T-cell (primary cell): ENCODE measurements around the gene OTOS. TPM values are rescaled to one million over a fixed set of nuclear protein-coding genes. Genes with fewer than 3 reads are reported as not detected.

Experiments
- ATAC-seq, 4 experiments: fragments of 200-7000 bp in 3 of 4; fragments of 150-1000 bp in 1 of 4; cut with Tn5 transposase; replicated peaks in 1 of 4; 1 replicate in 3 of 4; 2 replicates in 1 of 4; pipeline ENCODE4 v1.10.0; 2021; ENCODE audit warnings: moderate library complexity in 3 of 4, mild to moderate bottlenecking in 2 of 4, moderate number of reproducible peaks in 1 of 4
- CTCF ChIA-PET, 2 donors: fragments of 300-600 bp; sonication (Branson Sonifier 250); formaldehyde crosslinking; loops; one replicate each; lab custom pipeline; 2022; ENCODE audit warnings: antibody characterized with exemption in 2 of 2; lab: Charles Lee
- POLR2A ChIA-PET, 2 donors: fragments of 300-600 bp; sonication (Branson Sonifier 250); formaldehyde crosslinking; loops; one replicate each; lab custom pipeline; 2022; ENCODE audit warnings: antibody characterized with exemption in 2 of 2; lab: Charles Lee
- DNase-seq, 35 experiments: peaks; one replicate each; pipeline versions ENCODE4 v3.0.0 to v3.0.0-alpha.2; 2013 to 2023
- H3K27ac ChIP-seq: one replicate; pipeline ENCODE4 v1.5.1; 2013; ENCODE audit warnings: low read length
- H3K27me3 ChIP-seq, 2 experiments: replicated peaks in 1 of 2; 1 replicate in 1 of 2; 2 replicates in 1 of 2; pipeline versions ENCODE4 v1.6.1 to v1.7.0; 2013; ENCODE audit warnings: low read length in 1 of 2, mixed read lengths in 1 of 2; ENCODE audit not compliant: control insufficient read depth in 2 of 2, insufficient read depth in 2 of 2; ENCODE audit errors: extremely low read depth in 1 of 2
- H3K36me3 ChIP-seq, 2 donors: 1 replicate in 1 of 2; 2 replicates in 1 of 2; pipeline versions ENCODE4 v1.6.1 to v1.7.0; 2013; ENCODE audit warnings: low read length in 1 of 2; ENCODE audit not compliant: control insufficient read depth in 2 of 2, insufficient read depth in 1 of 2; ENCODE audit errors: extremely low read depth in 1 of 2
- H3K4me1 ChIP-seq, 2 experiments: 1 replicate in 1 of 2; 2 replicates in 1 of 2; pipeline versions ENCODE4 v1.6.1 to v1.7.0; 2013; ENCODE audit warnings: low read length in 2 of 2, mixed read lengths in 1 of 2; ENCODE audit not compliant: insufficient read depth in 2 of 2, control insufficient read depth in 1 of 2; ENCODE audit errors: extremely low read depth in 1 of 2
- H3K4me3 ChIP-seq, 2 donors: 1 replicate in 1 of 2; 2 replicates in 1 of 2; pipeline versions ENCODE4 v1.5.1 to v1.7.0; 2013; ENCODE audit warnings: mild to moderate bottlenecking in 2 of 2, low read length in 1 of 2, moderate library complexity in 1 of 2; ENCODE audit not compliant: control insufficient read depth in 1 of 2; ENCODE audit errors: extremely low read depth in 1 of 2
- H3K9me3 ChIP-seq: 2 replicates; pipeline ENCODE4 v1.7.0; 2013
- H3K27ac Mint-ChIP-seq, 2 donors: one replicate each; pipeline ENCODE4 v1.8.0; 2020 to 2021; ENCODE audit warnings: mild to moderate bottlenecking in 2 of 2, mixed read lengths in 2 of 2
- H3K27me3 Mint-ChIP-seq, 2 donors: one replicate each; pipeline ENCODE4 v1.8.0; 2021 to 2022; ENCODE audit warnings: mixed read lengths in 2 of 2
- H3K36me3 Mint-ChIP-seq: one replicate; pipeline ENCODE4 v1.8.0; 2021; ENCODE audit warnings: mixed read lengths
- H3K4me1 Mint-ChIP-seq, 3 donors: one replicate each; pipeline ENCODE4 v1.8.0; 2020 to 2022; ENCODE audit warnings: mixed read lengths in 3 of 3, mild to moderate bottlenecking in 1 of 3
- H3K4me3 Mint-ChIP-seq, 3 donors: one replicate each; pipeline ENCODE4 v1.8.0; 2020 to 2022; ENCODE audit warnings: mild to moderate bottlenecking in 3 of 3, mixed read lengths in 3 of 3, moderate library complexity in 3 of 3
- H3K9me3 Mint-ChIP-seq, 3 donors: one replicate each; pipeline ENCODE4 v1.8.0; 2020 to 2022; ENCODE audit warnings: mixed read lengths in 3 of 3
- WGBS: methylation state at CpG from one replicate; pipeline ENCODE4 v1.1.5; 2013; ENCODE audit warnings: missing lambda C conversion rate; ENCODE audit not compliant: insufficient coverage; 5-methylcytosine and 5-hydroxymethylcytosine counted together
- total RNA-seq, 35 experiments: library from RNA in 6 of 35; stranded (reverse) in 6 of 35; fragments of 120-200 nt in 1 of 35; gene quantifications; one replicate each; pipeline versions ENCODE4 v1.2.1 to v1.2.4 and lab custom pipeline; 2013 to 2026

Gene OTOS
- total RNA-seq, 5 donors from 2014 or later (not counting 1 experiment from before 2014, with no cell fraction given), result not detected

DNA sequence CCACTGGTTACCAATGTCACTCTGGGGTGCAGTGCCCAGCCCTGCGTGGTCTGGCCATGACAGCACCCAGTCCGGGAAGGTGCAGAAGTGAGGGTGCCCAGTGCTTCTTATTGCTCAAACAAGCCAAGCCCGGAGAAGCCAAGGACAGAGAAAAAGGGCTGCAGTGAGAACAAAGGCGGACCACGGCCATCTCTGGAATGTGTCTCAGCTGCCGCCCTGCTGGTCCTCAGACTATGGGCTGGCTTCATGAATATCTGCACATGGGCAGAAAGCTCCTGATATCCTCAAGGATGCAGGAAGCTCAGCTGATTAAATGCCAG is 33.0 kb downstream of the OTOS start:
- POLR2A ChIA-PET, result no interaction called here
- peaks cover 27 to 30% of the 10 kb centered on the region in 2 donors for H3K27me3 Mint-ChIP-seq

DNA sequence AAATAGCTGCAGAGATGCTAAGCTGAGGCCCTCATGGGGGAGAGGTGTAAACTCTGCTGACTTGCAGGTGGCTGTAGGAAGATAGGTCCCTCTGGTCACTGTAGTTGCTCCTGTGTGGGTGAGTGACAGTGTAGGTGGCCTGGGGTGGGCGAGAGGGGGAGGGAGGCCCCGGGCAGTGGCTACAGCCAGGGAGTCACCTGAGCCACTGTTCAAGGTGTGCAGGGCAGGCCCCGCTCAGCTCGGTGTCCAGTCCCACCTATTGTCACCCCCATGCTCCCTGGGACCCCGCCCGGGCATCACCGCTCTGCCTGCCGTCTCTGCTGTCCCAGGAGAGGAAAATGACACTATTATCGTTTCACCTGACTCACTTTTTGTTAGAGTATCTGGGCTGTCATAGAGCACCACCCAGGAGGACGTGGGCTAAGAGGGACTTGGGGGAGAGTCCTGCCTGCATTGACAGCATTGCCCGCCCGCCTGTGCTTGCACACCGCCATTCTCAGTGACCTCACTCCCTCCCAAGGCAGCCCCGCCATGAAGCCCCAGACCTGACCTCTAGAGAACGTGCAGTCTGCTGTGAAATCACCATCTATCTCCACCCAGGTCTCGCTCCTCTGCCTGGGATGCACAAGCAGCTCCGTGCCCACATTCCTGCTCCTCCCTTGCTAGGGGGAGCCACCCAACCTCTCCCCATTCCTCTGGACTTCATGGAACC is 33.5 kb downstream of the OTOS start:
- 76% methylated on average over 12 of the region's 17 CpGs for WGBS
- no peaks in the 10 kb centered on the region for H3K4me1 ChIP-seq
- no peak for ATAC-seq
- H3K36me3 ChIP-seq, result no peaks in the 10 kb centered on the region
- Mint-ChIP-seq H3K4me3 (no peak overlapping the region), H3K36me3 (no peaks in the 10 kb centered on the region), H3K27ac (no peak overlapping the region), H3K27me3 (peaks cover 26 to 27% of the 10 kb centered on the region in 2 donors), H3K9me3 (no peaks in the 10 kb centered on the region), H3K4me1 (no peaks in the 10 kb centered on the region)
- ChIA-PET POLR2A (no interaction called here), CTCF (no interaction called here)
- peaks cover 0 to 34% of the 10 kb centered on the region in 2 experiments for H3K27me3 ChIP-seq
- H3K27ac ChIP-seq, result no peak overlapping the region
- H3K4me3 ChIP-seq, result no peak overlapping the region
- H3K9me3 ChIP-seq, result no peaks in the 10 kb centered on the region
- no peak for DNase-seq

More for the DNA sequence above, 33.0 kb downstream of the OTOS start:
- Histone ChIP-seq H3K27ac (no peak overlapping the region), H3K9me3 (no peaks in the 10 kb centered on the region), H3K36me3 (no peaks in the 10 kb centered on the region), H3K4me1 (no peaks in the 10 kb centered on the region), H3K27me3 (peaks cover 0 to 34% of the 10 kb centered on the region in 2 experiments), H3K4me3 (no peak overlapping the region)
- Mint-ChIP-seq H3K4me3 (no peak overlapping the region), H3K27ac (no peak overlapping the region), H3K36me3 (no peaks in the 10 kb centered on the region), H3K9me3 (no peaks in the 10 kb centered on the region), H3K4me1 (no peaks in the 10 kb centered on the region)
- DNase-seq (no peak), ATAC-seq (no peak)
- 79% methylated on average over 6 of the region's 6 CpGs for WGBS
- CTCF ChIA-PET, result no interaction called here

- POLR2A ChIA-PET, result no interaction called here
- Histone ChIP-seq H3K27ac (no peak overlapping the region), H3K4me3 (no peak overlapping the region), H3K27me3 (peaks cover 0 to 30% of the 10 kb centered on the region in 2 experiments), H3K9me3 (no peaks in the 10 kb centered on the region), H3K4me1 (no peaks in the 10 kb centered on the region), H3K36me3 (no peaks in the 10 kb centered on the region)
- Mint-ChIP-seq H3K4me1 (no peaks in the 10 kb centered on the region), H3K27ac (no peak overlapping the region), H3K36me3 (no peaks in the 10 kb centered on the region), H3K9me3 (no peaks in the 10 kb centered on the region), H3K4me3 (no peak overlapping the region), H3K27me3 (peaks cover 20 to 26% of the 10 kb centered on the region in 2 donors)
- WGBS, result 80% methylated on average over 11 of the region's 11 CpGs
- CTCF ChIA-PET, result no interaction called here
- DNase-seq, result no peak
- ATAC-seq, result no peak
Measured at GRCh38 chr2:240105982-240106381, 34.5 kb downstream of the OTOS start.

GRCh38 chr2:240103136-240103535 is 37.3 kb downstream of the OTOS start:
- ATAC-seq, result no peak
- no CpG with 5 or more reads among the region's 4 CpGs for WGBS
- Mint-ChIP-seq H3K9me3 (peaks cover 0 to 6% (median 4%) of the 10 kb centered on the region in 3 donors), H3K4me3 (no peak overlapping the region), H3K27ac (no peak overlapping the region), H3K36me3 (no peaks in the 10 kb centered on the region), H3K27me3 (peaks cover 29 to 33% of the 10 kb centered on the region in 2 donors), H3K4me1 (no peaks in the 10 kb centered on the region)
- H3K27ac ChIP-seq, result no peak overlapping the region
- H3K27me3 ChIP-seq, result peaks cover 3 to 20% of the 10 kb centered on the region in 2 experiments
- DNase-seq, result no peak
- no peaks in the 10 kb centered on the region for H3K4me1 ChIP-seq
- no peak overlapping the region for H3K4me3 ChIP-seq
- no peaks in the 10 kb centered on the region for H3K36me3 ChIP-seq
- CTCF ChIA-PET, result no interaction called here
- POLR2A ChIA-PET, result no interaction called here
- H3K9me3 ChIP-seq, result peaks cover 3% of the 10 kb centered on the region

DNA sequence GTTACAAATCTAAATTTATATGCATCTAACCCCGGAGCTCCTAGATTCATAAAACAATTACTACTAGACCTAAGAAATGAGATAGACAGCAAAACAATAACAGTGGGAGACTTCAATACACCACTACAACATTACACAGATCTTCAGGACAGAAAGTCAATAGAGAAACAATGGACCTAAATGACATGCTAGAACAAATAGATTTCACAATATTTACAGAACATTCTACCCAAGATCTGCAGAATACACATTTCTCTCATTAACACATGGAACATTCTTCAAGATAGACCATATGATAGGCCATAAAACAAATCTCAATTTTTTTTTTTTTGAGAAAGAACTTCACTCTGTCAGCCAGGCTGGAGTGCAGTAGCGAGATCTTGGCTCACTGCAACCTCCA is 42.1 kb downstream of the OTOS start:
- Histone ChIP-seq H3K27me3 (peaks cover 13 to 24% of the 10 kb centered on the region in 2 experiments), H3K27ac (no peak overlapping the region), H3K4me3 (no peak overlapping the region), H3K9me3 (peaks cover 3% of the 10 kb centered on the region), H3K36me3 (no peaks in the 10 kb centered on the region), H3K4me1 (no peaks in the 10 kb centered on the region)
- ChIA-PET CTCF (no interaction called here), POLR2A (no interaction called here)
- DNase-seq, result no peak
- Mint-ChIP-seq H3K9me3 (peaks cover 0 to 13% (median 9%) of the 10 kb centered on the region in 3 donors), H3K4me1 (no peaks in the 10 kb centered on the region), H3K36me3 (peaks cover 4% of the 10 kb centered on the region), H3K4me3 (no peak overlapping the region), H3K27ac (no peak overlapping the region), H3K27me3 (peaks cover 55 to 62% of the 10 kb centered on the region in 2 donors)
- WGBS, result 60% methylated on average over 1 of the region's 2 CpGs
- no peak for ATAC-seq

GRCh38 chr2:240095556-240096523 is 44.6 kb downstream of the OTOS start:
- H3K27me3 Mint-ChIP-seq, result peaks cover 63 to 71% of the 10 kb centered on the region in 2 donors
- no peaks in the 10 kb centered on the region for H3K36me3 ChIP-seq
- peaks cover 3% of the 10 kb centered on the region for H3K9me3 ChIP-seq
- H3K4me3 ChIP-seq, result no peak overlapping the region
- H3K4me3 Mint-ChIP-seq, result no peak overlapping the region
- no peaks in the 10 kb centered on the region for H3K4me1 Mint-ChIP-seq
- no peak for DNase-seq
- no peak for ATAC-seq
- peaks cover 0 to 13% (median 13%) of the 10 kb centered on the region in 3 donors for H3K9me3 Mint-ChIP-seq
- H3K27me3 ChIP-seq, result peaks cover 13 to 24% of the 10 kb centered on the region in 2 experiments
- no peak overlapping the region for H3K27ac ChIP-seq
- no peaks in the 10 kb centered on the region for H3K4me1 ChIP-seq
- H3K36me3 Mint-ChIP-seq, result peaks cover 4% of the 10 kb centered on the region
- no peak overlapping the region for H3K27ac Mint-ChIP-seq
- CTCF ChIA-PET, result no interaction called here
- WGBS, result 13% methylated on average over 40 of the region's 43 CpGs
- POLR2A ChIA-PET, result no interaction called here
